GM19238 (cell line): ENCODE data around the gene PLEKHM2.

Experiments used
- DNase-seq: peaks from one replicate; pipeline ENCODE4 v3.0.0; 2011; ENCODE audit warnings: low spot score; ENCODE audit not compliant: insufficient read length

Gene PLEKHM2

DNA sequence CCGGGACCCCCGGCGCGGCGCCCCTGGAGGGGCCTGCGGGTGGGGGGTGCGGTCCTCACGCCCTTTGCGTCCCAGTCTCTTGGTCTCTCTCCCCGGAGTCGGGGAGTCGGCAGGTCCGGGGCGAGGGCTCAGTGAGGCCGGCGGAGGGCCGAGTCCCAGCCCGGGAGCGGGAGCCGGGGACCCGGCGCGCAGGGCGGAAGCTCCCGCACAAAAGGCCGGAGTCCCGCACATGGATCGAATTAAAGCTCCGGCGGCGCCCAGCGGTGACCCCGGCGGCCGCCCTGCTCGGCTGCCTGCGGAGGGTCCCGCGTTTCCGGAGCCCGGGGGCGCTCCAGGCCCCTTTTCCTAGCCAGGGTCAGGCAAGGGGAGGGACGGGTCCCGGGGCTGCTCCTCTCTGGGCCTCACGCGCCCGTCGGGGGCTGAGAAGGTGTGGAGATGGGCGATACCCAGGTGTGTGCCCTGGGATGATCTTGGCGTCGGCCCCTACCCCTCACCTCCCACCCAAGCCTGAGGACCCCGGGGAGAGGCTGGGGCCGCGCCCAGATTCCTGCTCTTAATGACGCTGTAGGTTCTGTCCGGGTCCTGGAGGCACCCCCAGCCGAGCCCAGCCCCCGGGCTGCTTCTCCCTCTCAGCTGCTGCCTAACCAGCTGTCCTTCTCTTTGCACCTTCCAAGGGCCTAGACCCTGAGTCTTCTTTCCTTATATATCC lies 75.0 kb downstream of the PLEKHM2 start:
- no peak for DNase-seq

- no peak for DNase-seq
These were observed 76.5 kb downstream of the PLEKHM2 start for GRCh38 chr1:15760520-15761211.

DNA sequence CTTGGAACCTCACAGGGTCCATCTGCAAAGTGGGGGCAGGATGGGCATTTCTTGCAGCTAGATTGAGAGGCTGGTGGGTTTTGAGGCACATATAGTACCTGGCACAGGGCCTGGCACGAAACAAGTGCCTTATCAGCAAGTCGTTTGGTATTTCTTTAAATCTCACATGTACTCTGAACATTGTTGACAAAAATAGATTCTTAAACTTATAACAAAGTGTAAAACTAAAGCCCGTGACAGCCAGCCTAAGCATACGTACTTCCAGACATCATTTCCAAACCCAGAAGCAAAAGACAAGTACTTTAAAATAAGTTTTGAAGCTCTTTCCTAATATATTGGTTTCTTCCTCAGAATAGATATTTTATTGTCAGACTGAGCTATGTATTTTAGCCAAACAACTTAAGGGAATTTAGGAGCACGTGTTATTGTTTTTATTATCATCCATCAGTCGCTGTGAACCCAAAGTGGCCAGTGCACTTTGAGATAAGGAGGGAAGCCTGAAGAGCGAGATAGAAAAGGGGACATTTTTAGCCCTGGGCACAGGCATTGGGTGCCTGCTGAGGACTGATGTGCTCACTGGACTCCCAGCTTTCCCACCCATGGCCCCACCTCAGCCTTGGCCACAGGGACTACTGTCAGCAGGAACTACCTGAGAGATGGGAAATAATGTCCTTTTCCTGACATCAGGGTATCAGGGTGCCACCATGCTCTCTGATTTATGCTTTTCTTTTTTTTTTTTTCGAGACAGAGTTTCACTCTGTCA lies 77.4 kb downstream of the PLEKHM2 start:
- no peak for DNase-seq

DNA sequence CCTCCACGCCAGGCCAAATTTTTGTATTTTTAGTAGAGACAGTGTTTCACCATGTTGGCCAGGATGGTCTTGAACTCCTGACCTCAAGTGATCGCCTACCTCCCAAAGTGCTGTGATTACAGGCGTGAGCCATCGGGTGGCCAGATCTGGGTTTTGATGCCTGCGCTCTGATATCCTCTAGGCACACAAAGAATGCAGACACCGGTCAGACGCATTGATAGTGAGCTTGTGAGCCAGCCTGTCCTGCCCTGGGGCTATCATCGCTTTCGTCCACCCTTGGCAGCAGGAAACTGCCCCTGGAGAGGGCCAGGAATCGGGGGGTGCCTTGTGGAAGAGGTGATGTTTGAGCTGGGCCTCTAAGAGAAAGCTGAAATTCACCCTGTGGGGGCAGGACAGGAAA lies 78.4 kb downstream of the PLEKHM2 start:
- no peak for DNase-seq

DNA sequence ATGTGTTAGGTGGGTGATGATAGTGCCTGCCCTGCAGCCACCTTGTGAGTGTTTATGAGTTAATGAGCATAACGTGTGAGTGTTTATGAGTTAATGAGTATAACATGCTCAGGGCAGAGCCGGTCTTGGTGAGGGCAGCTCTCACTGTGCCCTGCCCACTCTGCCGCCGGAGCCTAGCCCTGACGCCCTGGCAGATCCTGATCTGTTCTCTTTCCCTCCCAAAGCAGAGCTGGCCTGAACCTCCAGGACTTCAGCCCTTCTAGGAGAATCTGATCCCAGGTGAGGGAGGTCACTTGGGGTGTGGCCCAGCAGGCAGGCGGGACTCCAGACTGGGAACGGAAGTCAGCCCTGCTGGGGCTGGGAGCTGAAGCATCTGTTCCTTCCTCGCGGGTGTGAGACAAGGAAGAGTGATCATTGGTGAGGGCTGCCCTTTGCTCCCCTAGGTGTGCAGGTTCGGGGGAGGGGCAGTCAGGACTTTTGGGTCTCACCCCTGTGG lies 80.2 kb downstream of the PLEKHM2 start:
- no peak for DNase-seq

DNA sequence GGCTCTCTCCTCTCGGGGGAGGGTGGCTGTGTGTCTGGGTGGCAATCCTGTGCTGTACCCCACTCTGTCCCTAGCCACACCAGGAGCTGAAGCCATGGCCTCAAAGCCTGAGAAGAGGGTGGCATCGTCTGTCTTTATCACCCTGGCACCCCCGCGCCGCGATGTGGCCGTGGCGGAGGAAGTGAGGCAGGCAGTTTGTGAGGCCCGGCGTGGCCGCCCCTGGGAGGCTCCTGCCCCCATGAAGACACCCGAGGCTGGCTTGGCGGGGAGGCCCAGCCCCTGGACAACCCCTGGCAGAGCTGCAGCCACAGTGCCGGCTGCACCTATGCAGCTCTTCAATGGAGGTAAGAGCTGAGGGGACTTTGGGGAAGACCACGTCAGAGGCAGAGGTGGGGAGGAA lies 80.8 kb downstream of the PLEKHM2 start:
- no peak for DNase-seq

- DNase-seq, result no peak
These were observed 81.5 kb downstream of the PLEKHM2 start for GRCh38 chr1:15765495-15766194.

DNA sequence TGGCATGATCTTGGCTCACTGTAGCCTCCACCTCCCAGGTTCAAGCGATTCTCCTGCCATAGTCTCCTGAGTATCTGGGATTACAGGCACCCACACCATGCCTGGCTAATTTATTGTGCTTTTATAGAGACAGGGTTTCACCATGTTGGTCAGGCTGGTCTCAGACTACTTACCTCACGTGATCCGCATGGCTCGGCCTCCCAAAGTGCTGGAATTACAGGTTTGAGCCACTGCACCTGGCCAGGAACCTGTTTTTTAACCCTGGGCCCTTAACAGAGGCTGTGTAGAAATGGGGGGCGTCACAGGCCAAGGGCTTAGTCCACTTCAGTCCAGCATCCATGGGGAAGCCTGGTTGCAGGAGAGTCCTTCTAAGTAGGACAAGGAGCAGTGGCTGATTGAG lies 83.8 kb downstream of the PLEKHM2 start:
- no peak for DNase-seq

DNA sequence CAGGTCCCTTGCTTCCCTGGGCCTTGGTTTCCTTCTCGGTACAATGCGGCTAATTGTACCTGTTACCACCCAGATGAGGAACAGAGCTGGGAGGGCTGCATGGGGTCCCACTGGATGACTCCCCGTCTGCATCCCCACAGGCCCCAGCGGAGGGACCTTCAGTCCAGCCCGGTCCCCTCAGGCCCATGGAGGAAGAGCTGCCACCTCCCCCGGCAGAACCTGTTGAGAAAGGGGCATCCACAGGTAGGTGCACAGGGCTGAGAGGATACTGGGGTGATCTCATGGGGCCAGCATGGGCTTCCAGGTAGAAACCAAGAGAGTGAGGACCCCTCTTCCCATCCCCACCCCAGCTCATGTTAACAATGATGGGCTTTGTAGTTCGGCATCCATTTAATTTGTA lies 84.3 kb downstream of the PLEKHM2 start:
- DNase-seq, result no peak

GRCh38 chr1:15770313-15770962 lies 86.3 kb downstream of the PLEKHM2 start:
- no peak for DNase-seq

DNA sequence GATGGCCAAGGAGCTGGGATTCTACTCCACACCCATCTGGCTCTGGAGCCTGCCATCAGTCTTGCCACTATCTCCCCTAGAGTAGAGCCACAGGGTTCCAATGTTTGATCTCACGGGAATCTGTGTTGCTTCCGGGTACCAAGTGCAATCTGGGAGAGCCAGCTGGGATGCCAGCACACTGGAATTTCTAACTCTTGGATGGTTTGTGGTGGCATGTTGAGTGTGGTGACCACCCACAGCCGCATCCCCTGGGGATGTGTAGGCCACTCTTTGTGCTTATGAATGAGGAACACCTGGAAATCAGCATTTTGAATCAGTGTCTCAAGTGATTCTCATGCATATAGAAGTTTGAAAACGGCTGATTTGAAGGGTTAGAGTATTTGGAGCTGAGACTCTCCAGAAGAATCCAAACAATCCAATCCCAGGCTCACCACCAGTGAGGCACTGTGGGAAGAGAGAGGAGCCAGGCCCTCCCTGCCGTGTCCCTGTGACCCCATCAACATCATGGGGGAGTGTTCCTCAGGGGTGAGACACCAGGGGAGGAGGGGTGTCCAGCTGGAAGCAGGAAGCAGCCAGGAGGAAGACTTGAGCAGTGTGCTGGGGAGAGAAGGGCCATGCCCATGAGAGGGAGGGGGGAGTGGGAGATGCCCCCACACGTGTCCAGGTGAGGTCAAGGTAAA lies 87.9 kb downstream of the PLEKHM2 start:
- DNase-seq, result no peak

GRCh38 chr1:15775706-15776105 lies 91.6 kb downstream of the PLEKHM2 start:
- DNase-seq, result no peak

- DNase-seq, result no peak
These were observed 94.0 kb downstream of the PLEKHM2 start for GRCh38 chr1:15777909-15778707.
